WTC11 (cell line): ENCODE data around the gene CASKIN2. TPM values are rescaled to one million over a fixed set of nuclear protein-coding genes. Genes with fewer than 3 reads are reported as not detected.

ENCODE experiments used
- CREM ChIP-seq: sonication (generic); formaldehyde crosslinking; IDR thresholded peaks from 2 replicates; pipeline ENCODE4 v1.8.1; 2022; ENCODE audit warnings: mild to moderate bottlenecking, missing genetic modification reagents, moderate library complexity
- E2F4 ChIP-seq: sonication (generic); formaldehyde crosslinking; IDR thresholded peaks from 2 replicates; pipeline ENCODE4 v1.8.1; 2022; ENCODE audit warnings: low read depth, mild to moderate bottlenecking, moderate library complexity, missing genetic modification reagents, borderline replicate concordance
- EMX1 ChIP-seq: fragments of 250-450 bp; sonication (Bioruptor Pico); IDR thresholded peaks from 2 replicates; pipeline ENCODE4 v1.8.0; 2021; ENCODE audit warnings: mild to moderate bottlenecking
- ETV6 ChIP-seq: sonication (generic); formaldehyde crosslinking; IDR thresholded peaks from 2 replicates; pipeline ENCODE4 v1.8.1; 2022; ENCODE audit warnings: mild to moderate bottlenecking, missing genetic modification reagents
- FOXJ3 ChIP-seq: sonication (generic); formaldehyde crosslinking; IDR thresholded peaks from 2 replicates; pipeline ENCODE4 v1.9.0; 2021; ENCODE audit warnings: missing genetic modification reagents, mild to moderate bottlenecking, borderline replicate concordance
- FOXK1 ChIP-seq: sonication (generic); formaldehyde crosslinking; IDR thresholded peaks from 2 replicates; pipeline ENCODE4 v1.8.0; 2022; ENCODE audit warnings: mild to moderate bottlenecking, moderate library complexity, missing genetic modification reagents
- FOXP1 ChIP-seq: sonication (generic); formaldehyde crosslinking; IDR thresholded peaks from 2 replicates; pipeline ENCODE4 v1.8.0; 2022; ENCODE audit warnings: missing genetic modification reagents, mild to moderate bottlenecking, moderate library complexity, borderline replicate concordance
- MXD4 ChIP-seq: fragments of 250-450 bp; sonication (Bioruptor Pico); IDR thresholded peaks from 2 replicates; pipeline ENCODE4 v1.8.0; 2021; ENCODE audit warnings: mild to moderate bottlenecking, moderate library complexity, borderline replicate concordance
- NFATC4 ChIP-seq: fragments of 250-450 bp; sonication (Bioruptor Pico); IDR thresholded peaks from 2 replicates; pipeline ENCODE4 v1.9.0; 2021; ENCODE audit warnings: mild to moderate bottlenecking
- NR2C2 ChIP-seq: sonication (generic); formaldehyde crosslinking; IDR thresholded peaks from 2 replicates; pipeline ENCODE4 v1.8.0; 2022; ENCODE audit warnings: mild to moderate bottlenecking, missing genetic modification reagents
- PREB ChIP-seq: sonication (generic); formaldehyde crosslinking; IDR thresholded peaks from 2 replicates; pipeline ENCODE4 v1.8.1; 2022; ENCODE audit warnings: mild to moderate bottlenecking, missing genetic modification reagents, moderate library complexity, borderline replicate concordance
- SP1 ChIP-seq: sonication (generic); formaldehyde crosslinking; conservative IDR thresholded peaks from 2 replicates; pipeline ENCODE4 v1.8.1; 2022; ENCODE audit warnings: missing genetic modification reagents
- TCF7 ChIP-seq: sonication (generic); formaldehyde crosslinking; IDR thresholded peaks from 2 replicates; pipeline ENCODE4 v1.8.0; 2022; ENCODE audit warnings: mild to moderate bottlenecking, low read depth, missing genetic modification reagents, moderate library complexity
- USF2 ChIP-seq: sonication (generic); formaldehyde crosslinking; IDR thresholded peaks from 2 replicates; pipeline ENCODE4 v1.8.1; 2023; ENCODE audit warnings: mild to moderate bottlenecking, missing genetic modification reagents, moderate library complexity
- ZBTB43 ChIP-seq: sonication (generic); formaldehyde crosslinking; IDR thresholded peaks from 2 replicates; pipeline ENCODE4 v1.8.1; 2023; ENCODE audit warnings: mild to moderate bottlenecking, missing genetic modification reagents
- ZNF416 ChIP-seq: fragments of 250-450 bp; sonication (Bioruptor Pico); IDR thresholded peaks from 2 replicates; pipeline ENCODE4 v1.9.0; 2021; ENCODE audit warnings: mild to moderate bottlenecking, inconsistent platforms
- ZNF423 ChIP-seq: fragments of 250-450 bp; sonication (Bioruptor Pico); IDR thresholded peaks from 2 replicates; pipeline ENCODE4 v2.1.2; 2022; ENCODE audit warnings: mild to moderate bottlenecking, moderate library complexity
- ZNF512 ChIP-seq: sonication (generic); formaldehyde crosslinking; IDR thresholded peaks from 2 replicates; pipeline ENCODE4 v1.8.1; 2022; ENCODE audit warnings: missing genetic modification reagents, borderline replicate concordance
- ZNF671 ChIP-seq: fragments of 250-450 bp; sonication (Bioruptor Pico); IDR thresholded peaks from 2 replicates; pipeline ENCODE4 v1.8.0; 2021; ENCODE audit warnings: mild to moderate bottlenecking
- ZSCAN18 ChIP-seq: fragments of 250-450 bp; sonication (Bioruptor Pico); IDR thresholded peaks from 2 replicates; pipeline ENCODE4 v2.1.2; 2022; ENCODE audit warnings: mild to moderate bottlenecking, moderate library complexity
- total RNA-seq: library from RNA; stranded (reverse); gene quantifications from 3 replicates; pipeline ENCODE4 v1.2.3, GENCODE V29; 2021
- TF ChIP-seq, protein P1 (sequence below): fragments of 250-450 bp; sonication (Bioruptor Pico); IDR thresholded peaks from 2 replicates; pipeline ENCODE4 v1.9.0; 2021; ENCODE audit warnings: moderate library complexity, mild to moderate bottlenecking, inconsistent platforms, borderline replicate concordance
- TF ChIP-seq, protein P2 (sequence below): sonication (generic); formaldehyde crosslinking; IDR thresholded peaks from 2 replicates; pipeline ENCODE4 v1.8.1; 2023; ENCODE audit warnings: mild to moderate bottlenecking, missing genetic modification reagents, borderline replicate concordance
- TF ChIP-seq, protein P3 (sequence below): fragments of 250-450 bp; sonication (Bioruptor Pico); IDR thresholded peaks from 2 replicates; pipeline ENCODE4 v1.9.0; 2021; ENCODE audit warnings: mild to moderate bottlenecking

Gene CASKIN2
- total RNA-seq, 1 experiment from 2014 or later: 31.9 TPM

GRCh38 chr17:75524970-75525805 lies 9.9 kb upstream of the CASKIN2 start, which contains the start of gene LLGL2 (continued):
- TF ChIP-seq USF2 (CRISPR knock-in tag): 0 out of 2 replicates have a peak, but pooled peaks have one; percentile 6
- peak; percentile 26; the same call in 1 of the 2 replicates for TF ChIP-seq FOXK1 (CRISPR knock-in tag)
- no peak for TF ChIP-seq CREM
- TF ChIP-seq MXD4: no peak
- TF ChIP-seq ZNF512 (CRISPR knock-in tag): no peak
- TF ChIP-seq TCF7 (CRISPR knock-in tag): no peak
- TF ChIP-seq EMX1 (CRISPR knock-in tag): no peak
- TF ChIP-seq ZNF416 (CRISPR knock-in tag): peak; percentile 63; the same call in 1 of the 2 replicates
- peak; percentile 57; the same call in 1 of the 2 replicates for TF ChIP-seq FOXP1
- no peak for TF ChIP-seq NFATC4 (CRISPR knock-in tag)
- peak; percentile 79 for TF ChIP-seq ETV6 (CRISPR knock-in tag)
- no peak for TF ChIP-seq E2F4 (CRISPR knock-in tag)
- no peak for TF ChIP-seq NR2C2 (CRISPR knock-in tag)
- TF ChIP-seq ZNF671 (CRISPR knock-in tag): no peak
- no peak for TF ChIP-seq PREB (CRISPR knock-in tag)
- TF ChIP-seq ZBTB43 (CRISPR knock-in tag): no peak
- TF ChIP-seq SP1 (CRISPR knock-in tag): no peak; the same call in none of the 2 replicates
- TF ChIP-seq, protein P1, sequence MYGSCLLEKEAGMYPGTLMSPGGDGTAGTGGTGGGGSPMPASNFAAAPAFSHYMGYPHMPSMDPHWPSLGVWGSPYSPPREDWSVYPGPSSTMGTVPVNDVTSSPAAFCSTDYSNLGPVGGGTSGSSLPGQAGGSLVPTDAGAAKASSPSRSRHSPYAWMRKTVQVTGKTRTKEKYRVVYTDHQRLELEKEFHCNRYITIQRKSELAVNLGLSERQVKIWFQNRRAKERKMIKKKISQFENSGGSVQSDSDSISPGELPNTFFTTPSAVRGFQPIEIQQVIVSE (CRISPR knock-in tag): no peak
- TF ChIP-seq, protein P2, sequence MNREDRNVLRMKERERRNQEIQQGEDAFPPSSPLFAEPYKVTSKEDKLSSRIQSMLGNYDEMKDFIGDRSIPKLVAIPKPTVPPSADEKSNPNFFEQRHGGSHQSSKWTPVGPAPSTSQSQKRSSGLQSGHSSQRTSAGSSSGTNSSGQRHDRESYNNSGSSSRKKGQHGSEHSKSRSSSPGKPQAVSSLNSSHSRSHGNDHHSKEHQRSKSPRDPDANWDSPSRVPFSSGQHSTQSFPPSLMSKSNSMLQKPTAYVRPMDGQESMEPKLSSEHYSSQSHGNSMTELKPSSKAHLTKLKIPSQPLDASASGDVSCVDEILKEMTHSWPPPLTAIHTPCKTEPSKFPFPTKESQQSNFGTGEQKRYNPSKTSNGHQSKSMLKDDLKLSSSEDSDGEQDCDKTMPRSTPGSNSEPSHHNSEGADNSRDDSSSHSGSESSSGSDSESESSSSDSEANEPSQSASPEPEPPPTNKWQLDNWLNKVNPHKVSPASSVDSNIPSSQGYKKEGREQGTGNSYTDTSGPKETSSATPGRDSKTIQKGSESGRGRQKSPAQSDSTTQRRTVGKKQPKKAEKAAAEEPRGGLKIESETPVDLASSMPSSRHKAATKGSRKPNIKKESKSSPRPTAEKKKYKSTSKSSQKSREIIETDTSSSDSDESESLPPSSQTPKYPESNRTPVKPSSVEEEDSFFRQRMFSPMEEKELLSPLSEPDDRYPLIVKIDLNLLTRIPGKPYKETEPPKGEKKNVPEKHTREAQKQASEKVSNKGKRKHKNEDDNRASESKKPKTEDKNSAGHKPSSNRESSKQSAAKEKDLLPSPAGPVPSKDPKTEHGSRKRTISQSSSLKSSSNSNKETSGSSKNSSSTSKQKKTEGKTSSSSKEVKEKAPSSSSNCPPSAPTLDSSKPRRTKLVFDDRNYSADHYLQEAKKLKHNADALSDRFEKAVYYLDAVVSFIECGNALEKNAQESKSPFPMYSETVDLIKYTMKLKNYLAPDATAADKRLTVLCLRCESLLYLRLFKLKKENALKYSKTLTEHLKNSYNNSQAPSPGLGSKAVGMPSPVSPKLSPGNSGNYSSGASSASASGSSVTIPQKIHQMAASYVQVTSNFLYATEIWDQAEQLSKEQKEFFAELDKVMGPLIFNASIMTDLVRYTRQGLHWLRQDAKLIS (CRISPR knock-in tag): no peak
- TF ChIP-seq, protein P3, sequence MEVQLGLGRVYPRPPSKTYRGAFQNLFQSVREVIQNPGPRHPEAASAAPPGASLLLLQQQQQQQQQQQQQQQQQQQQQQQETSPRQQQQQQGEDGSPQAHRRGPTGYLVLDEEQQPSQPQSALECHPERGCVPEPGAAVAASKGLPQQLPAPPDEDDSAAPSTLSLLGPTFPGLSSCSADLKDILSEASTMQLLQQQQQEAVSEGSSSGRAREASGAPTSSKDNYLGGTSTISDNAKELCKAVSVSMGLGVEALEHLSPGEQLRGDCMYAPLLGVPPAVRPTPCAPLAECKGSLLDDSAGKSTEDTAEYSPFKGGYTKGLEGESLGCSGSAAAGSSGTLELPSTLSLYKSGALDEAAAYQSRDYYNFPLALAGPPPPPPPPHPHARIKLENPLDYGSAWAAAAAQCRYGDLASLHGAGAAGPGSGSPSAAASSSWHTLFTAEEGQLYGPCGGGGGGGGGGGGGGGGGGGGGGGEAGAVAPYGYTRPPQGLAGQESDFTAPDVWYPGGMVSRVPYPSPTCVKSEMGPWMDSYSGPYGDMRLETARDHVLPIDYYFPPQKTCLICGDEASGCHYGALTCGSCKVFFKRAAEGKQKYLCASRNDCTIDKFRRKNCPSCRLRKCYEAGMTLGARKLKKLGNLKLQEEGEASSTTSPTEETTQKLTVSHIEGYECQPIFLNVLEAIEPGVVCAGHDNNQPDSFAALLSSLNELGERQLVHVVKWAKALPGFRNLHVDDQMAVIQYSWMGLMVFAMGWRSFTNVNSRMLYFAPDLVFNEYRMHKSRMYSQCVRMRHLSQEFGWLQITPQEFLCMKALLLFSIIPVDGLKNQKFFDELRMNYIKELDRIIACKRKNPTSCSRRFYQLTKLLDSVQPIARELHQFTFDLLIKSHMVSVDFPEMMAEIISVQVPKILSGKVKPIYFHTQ (CRISPR knock-in tag): no peak
- TF ChIP-seq ZNF423: no peak
- no peak for TF ChIP-seq ZSCAN18 (CRISPR knock-in tag)
- TF ChIP-seq FOXJ3 (CRISPR knock-in tag): no peak
